GM19372 (cell line): ENCODE results near the gene LGALS16.
"Not testable (repeated sequence)": the region's sequence is repeated elsewhere in the genome, so short reads cannot be mapped to it uniquely, and the experiment has no call there.

Source experiments
- ATAC-seq: cut with Tn5 transposase; IDR thresholded peaks from one replicate; pipeline ENCODE4 v1.9.1; 2021; ENCODE audit warnings: mild to moderate bottlenecking, low read depth, moderate library complexity; ENCODE audit not compliant: unreplicated experiment

LGALS16 gene

GRCh38 chr19:39655613-39656012, at the start of gene LGALS16:
Gene LGALS16, plus strand, starts transcription at chr19:39655913. Its CDS starts 49 bp downstream, at chr19:39655962.
- no peak for ATAC-seq

DNA sequence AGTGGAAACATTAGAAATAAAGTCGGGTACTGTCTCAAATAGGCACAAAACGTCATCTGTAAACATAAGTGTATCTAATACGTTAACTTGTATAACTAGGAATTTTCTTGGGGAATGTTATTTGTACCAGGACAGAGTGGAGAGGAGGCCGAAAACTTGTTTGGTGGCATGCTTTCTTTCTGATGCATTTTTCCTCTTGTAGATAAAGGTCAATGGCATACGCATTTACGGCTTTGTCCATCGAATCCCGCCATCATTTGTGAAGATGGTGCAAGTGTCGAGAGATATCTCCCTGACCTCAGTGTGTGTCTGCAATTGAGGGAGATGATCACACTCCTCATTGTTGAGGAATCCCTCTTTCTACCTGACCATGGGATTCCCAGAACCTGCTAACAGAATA, 48.7 kb upstream of the LGALS16 start:
- no peak for ATAC-seq

DNA sequence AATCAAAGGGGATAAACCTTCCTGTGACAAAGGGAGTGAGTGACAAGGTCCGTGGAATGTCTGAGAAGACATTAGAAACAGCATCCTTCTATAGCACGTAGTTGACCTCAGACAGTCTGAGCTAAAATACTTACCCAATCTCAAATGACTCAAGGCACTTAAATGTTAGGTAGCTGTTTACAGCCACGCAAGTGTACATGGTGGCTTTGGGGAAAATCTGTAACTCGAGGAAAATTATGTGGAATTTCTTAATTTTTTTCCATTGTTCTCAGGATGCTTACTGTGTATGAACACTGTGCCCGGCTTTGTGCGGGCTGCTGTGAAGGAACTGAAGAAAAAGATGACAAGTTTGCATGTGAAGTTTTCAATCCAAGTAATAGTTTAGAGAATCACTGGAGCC, 48.2 kb upstream of the LGALS16 start:
- no peak for ATAC-seq

DNA sequence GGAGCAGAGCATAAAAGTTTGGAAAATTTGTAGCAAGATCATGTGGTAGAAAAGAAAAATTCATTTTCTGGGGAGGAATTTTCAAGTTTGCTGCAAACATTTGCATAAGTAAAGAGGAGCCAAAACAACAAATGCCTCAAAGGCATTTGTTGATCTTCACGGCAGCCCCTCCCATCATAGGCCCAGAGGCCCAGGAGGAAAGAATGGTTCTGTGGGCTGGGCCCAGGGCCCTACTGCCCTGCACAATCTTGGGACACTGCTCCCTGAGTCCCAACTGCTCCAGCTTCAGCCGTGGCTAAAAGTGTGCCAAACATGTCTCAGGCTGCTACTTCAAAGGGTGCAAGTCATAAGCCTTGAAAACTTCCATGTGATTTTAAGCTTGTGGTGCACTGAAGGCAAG, 42.1 kb upstream of the LGALS16 start:
- no peak for ATAC-seq

GRCh38 chr19:39617745-39618144, 38.0 kb upstream of the LGALS16 start:
- ATAC-seq = no peak

DNA sequence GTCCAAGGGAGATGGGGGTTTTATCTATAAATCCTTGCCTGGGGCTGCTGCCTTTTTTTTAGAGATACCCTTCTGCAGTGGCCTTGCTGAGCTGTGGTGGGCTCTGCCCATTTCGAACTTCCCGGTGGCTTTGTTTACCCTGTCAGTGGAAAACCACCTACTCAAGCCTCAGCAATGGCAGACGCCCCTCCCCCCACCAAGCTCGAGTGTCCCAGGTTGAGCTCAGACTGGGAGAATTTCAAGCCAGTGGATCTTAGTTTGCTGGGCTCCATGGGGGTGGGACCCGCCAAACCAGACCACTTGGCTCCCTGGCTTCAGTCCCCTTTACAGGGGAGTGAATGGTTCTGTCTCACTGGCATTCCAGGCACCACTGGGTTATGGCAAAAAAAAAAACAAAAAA, 31.8 kb upstream of the LGALS16 start:
- no peak for ATAC-seq

DNA sequence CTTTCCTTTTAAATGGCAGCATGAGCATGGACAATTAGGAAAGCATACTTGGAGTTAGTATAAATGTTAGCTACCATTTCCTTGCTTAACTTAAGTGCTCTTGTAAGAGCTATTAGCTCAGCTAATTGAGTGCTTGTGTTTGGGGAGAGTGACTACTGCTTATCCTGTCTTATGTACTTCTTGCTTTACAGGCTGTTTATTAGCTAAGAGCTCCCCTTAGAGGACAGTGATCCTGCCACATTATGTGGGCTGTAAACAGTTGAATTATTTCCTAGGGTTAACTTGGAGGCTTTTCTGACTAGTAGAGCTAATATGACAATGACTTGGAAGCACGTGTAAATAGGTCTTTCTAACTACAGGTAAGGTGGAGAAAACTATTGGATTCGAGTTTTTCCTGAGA, 28.1 kb upstream of the LGALS16 start:
- ATAC-seq = not testable (repeated sequence)

GRCh38 chr19:39631178-39631577, 24.5 kb upstream of the LGALS16 start:
- ATAC-seq = no peak

- no peak for ATAC-seq
Observed at GRCh38 chr19:39631626-39632025, 24.1 kb upstream of the LGALS16 start.

DNA sequence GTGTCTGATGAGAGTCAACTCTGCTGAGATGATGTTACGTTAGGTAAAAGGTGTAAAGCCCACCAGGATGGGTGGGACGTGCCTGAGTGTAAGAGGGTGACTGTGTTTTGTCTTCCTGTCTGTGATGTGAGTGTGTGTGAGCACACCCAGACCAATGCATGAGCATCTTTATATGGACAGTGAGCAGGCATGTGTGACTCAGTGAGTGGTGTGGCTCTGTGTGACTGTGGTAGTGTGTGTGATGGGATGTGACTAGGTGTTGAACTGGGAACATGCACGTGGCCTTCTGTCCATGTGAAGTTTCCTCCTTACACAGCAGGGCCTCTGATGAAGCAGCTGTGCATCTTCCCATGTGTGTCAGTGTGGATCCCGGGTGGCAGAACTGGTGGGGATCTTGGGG, 17.8 kb upstream of the LGALS16 start:
- no peak for ATAC-seq

DNA sequence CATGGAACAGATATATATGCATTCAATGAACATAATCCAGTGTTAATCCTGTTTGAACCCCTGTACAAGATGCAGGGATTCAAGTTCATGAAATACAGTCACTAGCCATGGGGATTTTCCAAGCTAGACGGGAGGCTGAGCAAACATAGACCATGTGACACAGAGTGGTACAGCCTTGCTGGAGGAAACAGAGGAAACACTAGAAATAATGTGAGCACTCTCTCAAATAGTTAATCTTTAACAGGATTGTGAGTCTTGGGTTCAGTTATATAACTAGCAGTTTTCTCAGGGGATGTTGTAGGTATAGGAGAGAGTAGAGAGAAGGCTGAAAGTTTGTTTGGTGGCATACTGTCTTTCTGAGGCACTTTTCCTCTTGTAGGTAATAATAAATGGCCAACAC, 13.9 kb upstream of the LGALS16 start:
- ATAC-seq = no peak

- ATAC-seq = no peak
Observed at GRCh38 chr19:39643591-39643990, 12.1 kb upstream of the LGALS16 start.

GRCh38 chr19:39645800-39646411, 9.8 kb upstream of the LGALS16 start:
- no peak for ATAC-seq

- no peak for ATAC-seq
Observed at GRCh38 chr19:39647918-39648317, 7.8 kb upstream of the LGALS16 start.

- no peak for ATAC-seq
Observed at GRCh38 chr19:39659791-39660190, 4.1 kb downstream of the LGALS16 start.

DNA sequence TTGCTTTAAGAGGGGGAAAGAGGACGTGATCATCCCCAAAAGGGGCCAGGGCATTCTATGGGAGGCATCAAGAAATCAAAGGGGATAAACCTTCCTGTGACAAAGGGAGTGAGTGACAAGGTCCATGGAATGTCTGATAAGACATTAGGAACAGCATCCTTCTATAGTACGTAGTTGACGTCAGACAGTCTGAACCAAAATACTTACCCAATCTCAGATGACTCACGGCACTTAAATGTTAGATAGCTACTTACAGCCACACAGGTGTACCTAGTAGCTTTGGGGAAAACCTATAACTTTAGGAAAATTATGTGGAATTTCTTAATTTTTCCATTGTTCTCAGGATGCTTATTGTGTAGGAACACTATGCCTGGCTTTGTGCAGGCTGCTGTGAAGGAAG, 4.9 kb downstream of the LGALS16 start:
- no peak for ATAC-seq

GRCh38 chr19:39661565-39661964, 5.9 kb downstream of the LGALS16 start:
- ATAC-seq = no peak

DNA sequence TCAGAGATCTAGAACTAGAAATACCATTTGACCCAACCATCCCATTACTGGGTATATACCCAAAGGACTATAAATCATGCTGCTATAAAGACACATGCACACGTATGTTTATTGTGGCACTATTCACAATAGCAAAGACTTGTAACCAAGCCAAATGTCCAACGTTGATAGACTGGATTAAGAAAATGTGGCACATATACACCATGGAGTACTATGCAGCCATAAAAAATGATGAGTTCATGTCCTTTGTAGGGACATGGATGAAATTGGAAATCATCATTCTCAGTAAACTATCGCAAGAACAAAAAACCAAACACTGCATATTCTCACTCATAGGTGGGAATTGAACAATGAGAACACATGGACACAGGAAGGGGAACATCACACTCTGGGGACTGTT, 14.1 kb downstream of the LGALS16 start:
- not testable (repeated sequence) for ATAC-seq

GRCh38 chr19:39670998-39671397, 15.3 kb downstream of the LGALS16 start:
- no peak for ATAC-seq

GRCh38 chr19:39671739-39672363, 16.1 kb downstream of the LGALS16 start:
- ATAC-seq = no peak

DNA sequence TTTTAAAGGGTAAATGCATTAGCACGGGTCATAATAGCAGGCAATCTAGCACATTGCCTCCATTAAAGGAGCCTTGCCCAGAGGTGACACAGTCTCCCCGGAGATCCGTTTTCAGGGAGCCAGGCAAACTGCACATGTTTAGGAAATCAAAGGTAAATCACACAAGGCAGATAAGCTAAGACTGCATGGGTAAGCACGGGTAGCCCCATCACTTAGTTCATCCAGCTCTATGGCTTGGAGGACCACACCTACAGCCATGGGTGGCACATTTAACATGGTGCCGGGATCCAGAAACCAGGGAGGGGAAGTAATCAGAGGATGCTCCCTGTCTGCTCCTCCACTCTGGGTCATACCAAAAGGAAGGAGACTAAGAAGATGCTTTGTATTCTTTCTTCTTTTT, 16.8 kb downstream of the LGALS16 start:
- ATAC-seq = no peak

DNA sequence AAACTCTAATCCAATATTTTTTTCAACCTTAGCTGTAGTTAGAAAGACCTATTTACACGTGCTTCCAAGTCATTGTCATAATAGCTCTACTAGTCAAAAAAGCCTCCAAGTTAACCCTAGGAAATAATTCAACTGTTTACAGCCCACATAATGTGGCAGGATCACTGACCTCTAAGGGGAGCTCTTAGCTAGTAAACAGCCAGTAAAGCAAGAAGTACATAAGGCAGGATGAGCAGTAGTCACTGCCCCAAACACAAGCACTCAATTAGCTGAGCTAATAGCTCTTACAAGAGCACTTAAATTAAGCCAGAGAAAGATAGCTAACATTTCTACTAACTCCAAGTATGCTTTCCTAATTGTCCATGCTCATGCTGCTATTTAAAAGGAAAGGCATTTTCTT, 18.1 kb downstream of the LGALS16 start:
- not testable (repeated sequence) for ATAC-seq

GRCh38 chr19:39676004-39676403, 20.3 kb downstream of the LGALS16 start:
- no peak for ATAC-seq
